ENCODE results near the gene PLEKHA4.

GRCh38 chr19:48833977-48834376 lies 34.4 kb downstream of the PLEKHA4 start:
- TF ChIP-seq SKIL (IDR thresholded peaks at IDR 0.05; ENCODE audit: low read depth, poor library complexity, severe bottlenecking), result no peak
- no peak for TF ChIP-seq EZH2 (IDR thresholded peaks at IDR 0.05; ENCODE audit: borderline replicate concordance, control insufficient read depth, low read depth, low read length)
- no peak for TF ChIP-seq TAF1 (IDR thresholded peaks at IDR 0.05; ENCODE audit: borderline replicate concordance, low read depth, low read length)
- TF ChIP-seq CTCF (IDR thresholded peaks at IDR 0.05 in 2 of 3, conservative IDR thresholded peaks at IDR 0.05 in 1 of 3; ENCODE audit: control insufficient read depth in 2 of 3, extremely low read depth in 1 of 3, insufficient read depth in 1 of 3, low read depth in 3 of 3, low read length in 3 of 3), result no peak
- TF ChIP-seq YY1 (IDR thresholded peaks at IDR 0.05; ENCODE audit: low read depth, low read length), result no peak
- TF ChIP-seq POLR2A (IDR thresholded peaks at IDR 0.05; ENCODE audit: low read depth, low read length), result no peak
- TF ChIP-seq EP300 (IDR thresholded peaks at IDR 0.05; ENCODE audit: borderline replicate concordance in 1 of 2, control insufficient read depth in 1 of 2, low read depth in 2 of 2, low read length in 2 of 2), result no peak
- TF ChIP-seq POLR2AphosphoS5 (IDR thresholded peaks at IDR 0.05; ENCODE audit: low read length), result no peak
- no peak for TF ChIP-seq DPF2 (IDR thresholded peaks at IDR 0.05)
- TF ChIP-seq CUX1 (IDR thresholded peaks at IDR 0.05; ENCODE audit: insufficient replicate concordance, low read depth, low read length), result no peak
- no peak for TF ChIP-seq BHLHE40 (IDR thresholded peaks at IDR 0.05; ENCODE audit: borderline replicate concordance in 1 of 2, low read depth in 2 of 2, low read length in 1 of 2)
- no peak for TF ChIP-seq NBN (IDR thresholded peaks at IDR 0.05)
- no peak for TF ChIP-seq NRF1 (conservative IDR thresholded peaks at IDR 0.05; ENCODE audit: low read depth, low read length)
- TF ChIP-seq TCF7 (IDR thresholded peaks at IDR 0.05; ENCODE audit: borderline replicate concordance), result no peak
